Measurements from ENCODE around the gene TAS2R1.

The TAS2R1 gene, protein sequence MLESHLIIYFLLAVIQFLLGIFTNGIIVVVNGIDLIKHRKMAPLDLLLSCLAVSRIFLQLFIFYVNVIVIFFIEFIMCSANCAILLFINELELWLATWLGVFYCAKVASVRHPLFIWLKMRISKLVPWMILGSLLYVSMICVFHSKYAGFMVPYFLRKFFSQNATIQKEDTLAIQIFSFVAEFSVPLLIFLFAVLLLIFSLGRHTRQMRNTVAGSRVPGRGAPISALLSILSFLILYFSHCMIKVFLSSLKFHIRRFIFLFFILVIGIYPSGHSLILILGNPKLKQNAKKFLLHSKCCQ

DNA sequence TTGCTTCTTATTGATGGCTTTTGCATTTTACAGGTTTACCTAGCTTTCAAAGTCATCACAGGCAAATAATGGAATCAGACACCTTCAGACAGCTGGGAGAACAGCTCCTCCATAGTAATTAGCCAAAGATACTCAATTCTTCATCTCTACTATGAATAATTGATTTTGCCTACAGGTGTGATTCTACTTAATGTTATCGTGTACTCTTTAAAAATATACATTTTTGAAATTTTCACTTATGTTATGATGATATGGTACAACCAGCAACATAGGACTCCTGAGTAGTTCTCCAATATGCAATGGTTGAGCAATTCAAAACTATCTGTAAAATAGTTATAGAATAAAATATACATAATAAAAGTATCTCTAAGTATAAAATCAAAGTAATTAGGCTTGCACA lies at the start of gene TAS2R1:
Gene TAS2R1 (minus strand): TSS at position 101 of the 400 bp plus-strand sequence. CDS start 319 bp downstream, outside the sequence.
- DNase-seq = no peak

DNA sequence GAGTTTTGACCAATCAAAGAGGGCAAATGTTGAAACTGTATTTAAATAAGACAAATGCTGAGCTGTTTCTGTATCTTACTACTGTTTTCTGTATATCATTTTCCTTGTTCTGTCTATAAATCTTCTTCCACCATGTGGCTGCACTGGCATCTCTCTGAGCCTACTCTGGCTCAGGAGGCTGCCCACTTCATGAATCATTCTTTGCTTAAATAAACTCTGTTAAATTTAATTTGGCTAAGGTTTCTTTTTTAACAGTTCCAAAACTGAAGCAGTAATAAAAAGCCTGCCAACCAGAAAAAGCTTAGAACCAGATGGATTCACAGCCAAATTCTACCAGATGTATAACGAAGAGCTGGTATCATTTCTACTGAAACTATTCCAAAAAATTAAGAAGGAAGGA lies 40.2 kb upstream of the TAS2R1 start:
- DNase-seq = no peak

GRCh38 chr5:9667906-9668305 lies 37.8 kb upstream of the TAS2R1 start:
- no peak for DNase-seq

GRCh38 chr5:9663891-9664290 lies 33.7 kb upstream of the TAS2R1 start:
- no peak for DNase-seq

DNA sequence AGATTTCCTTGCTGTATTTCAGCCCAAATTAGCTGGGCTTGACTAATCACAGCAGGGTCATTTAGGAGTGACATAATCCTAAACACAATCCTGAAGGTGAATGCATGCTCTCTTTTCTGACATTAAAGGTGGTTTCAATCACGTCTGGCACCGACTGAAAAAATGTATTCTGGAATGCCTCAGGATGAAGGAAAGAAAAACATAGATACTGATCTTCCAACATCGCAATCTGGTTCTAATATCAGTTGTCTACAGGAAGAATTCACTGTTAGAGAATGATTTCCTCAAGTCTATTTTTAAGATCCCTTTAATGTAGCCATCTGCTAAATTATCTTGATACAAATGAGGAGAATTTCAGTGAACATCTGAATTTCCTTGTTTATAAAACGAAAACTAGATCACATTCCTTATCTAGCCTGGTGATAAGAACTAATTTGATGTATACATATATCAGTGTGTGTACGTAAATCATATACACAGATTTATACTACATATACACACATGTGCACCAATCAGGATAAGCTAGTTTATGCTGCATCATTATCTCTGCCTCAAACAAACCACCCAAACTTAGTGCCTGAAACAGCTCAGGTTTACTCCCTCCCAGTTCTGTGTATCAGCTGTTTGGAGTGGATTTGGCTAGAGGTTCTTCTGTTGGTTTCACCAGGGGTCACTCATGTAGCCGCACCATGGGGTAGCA lies 31.3 kb upstream of the TAS2R1 start:
- no peak for DNase-seq

GRCh38 chr5:9658706-9659105 lies 28.6 kb upstream of the TAS2R1 start:
- DNase-seq = no peak

GRCh38 chr5:9657819-9658218 lies 27.7 kb upstream of the TAS2R1 start:
- DNase-seq = no peak

DNA sequence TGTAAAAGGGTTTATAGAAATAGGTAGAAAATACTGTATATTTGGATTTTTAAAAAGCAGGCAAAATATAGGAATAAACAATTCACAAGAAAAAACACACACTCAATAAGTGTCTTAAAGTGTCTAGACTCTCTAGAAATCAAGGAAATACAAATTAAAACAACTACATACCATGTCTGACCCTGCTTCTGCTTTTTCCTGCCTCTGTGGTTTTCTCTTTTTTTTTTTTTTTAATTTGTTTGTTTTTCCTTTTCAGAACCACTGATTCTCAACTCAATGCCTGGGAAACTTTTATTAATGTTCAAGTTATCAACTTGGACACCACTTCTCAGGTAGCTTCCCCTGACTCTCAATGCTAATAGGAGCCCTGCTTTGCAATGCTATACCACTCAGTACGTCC lies 25.5 kb upstream of the TAS2R1 start:
- no peak for DNase-seq

- DNase-seq = no peak
These were observed 24.7 kb upstream of the TAS2R1 start for GRCh38 chr5:9654886-9655285.

DNA sequence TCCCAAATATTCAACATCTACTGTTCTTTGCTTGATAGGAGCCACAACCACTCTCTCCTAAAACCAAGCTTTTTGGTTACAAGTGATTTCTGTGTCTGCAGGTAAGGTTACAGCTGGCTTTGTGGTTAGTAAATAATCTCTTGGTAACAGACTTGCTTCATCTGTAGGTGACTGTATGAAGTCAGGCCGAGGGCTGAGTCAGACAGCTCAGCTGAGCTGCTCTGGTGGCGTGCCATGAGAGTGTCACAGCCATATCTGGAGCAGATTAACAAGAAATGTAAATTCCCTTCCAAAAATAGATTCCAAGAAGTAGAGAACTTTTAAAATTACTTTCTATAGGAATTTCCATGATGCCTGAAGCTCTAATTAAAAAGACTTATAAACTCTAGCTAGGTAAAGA lies 23.7 kb upstream of the TAS2R1 start:
- DNase-seq = no peak

DNA sequence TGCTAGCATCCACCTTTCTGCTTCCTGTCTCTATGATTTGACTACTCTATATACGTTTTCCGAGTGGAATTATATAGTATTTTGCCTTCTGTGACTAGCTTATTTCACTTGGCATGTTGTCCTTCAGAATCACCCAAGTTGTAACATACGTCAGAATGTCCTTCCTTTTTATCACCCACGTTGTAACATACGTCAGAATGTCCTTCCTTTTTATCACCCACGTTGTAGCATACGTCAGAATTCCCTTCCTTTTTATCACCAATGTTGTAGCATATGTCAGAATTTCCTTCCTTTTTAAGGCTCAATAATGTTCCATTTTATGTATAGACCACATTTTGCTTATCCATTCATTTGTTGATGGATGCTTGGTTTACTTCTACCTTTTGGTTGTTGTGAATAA lies 22.9 kb upstream of the TAS2R1 start:
- no peak for DNase-seq

GRCh38 chr5:9652295-9652694 lies 22.1 kb upstream of the TAS2R1 start:
- DNase-seq = no peak

- DNase-seq = no peak
These were observed 16.7 kb upstream of the TAS2R1 start for GRCh38 chr5:9646843-9647242.

DNA sequence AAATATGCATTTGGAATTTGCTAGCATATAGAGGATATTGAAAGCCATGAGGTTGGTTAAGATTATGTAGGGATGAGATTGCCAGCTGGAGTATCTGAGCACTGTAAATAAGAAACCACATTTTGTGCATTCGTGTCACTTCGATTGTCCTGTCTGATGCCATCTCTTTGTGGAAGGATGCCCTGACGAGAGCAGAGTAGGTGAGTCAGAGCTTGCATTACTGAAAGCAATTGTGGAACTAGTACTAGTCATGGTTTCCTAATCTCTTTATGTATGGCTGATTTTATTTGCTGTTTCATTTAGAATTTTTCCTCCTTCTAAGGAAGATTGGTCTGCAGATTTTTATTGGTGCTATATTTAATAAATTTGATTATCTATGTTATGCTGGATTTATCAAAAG lies 14.5 kb upstream of the TAS2R1 start:
- DNase-seq = no peak

DNA sequence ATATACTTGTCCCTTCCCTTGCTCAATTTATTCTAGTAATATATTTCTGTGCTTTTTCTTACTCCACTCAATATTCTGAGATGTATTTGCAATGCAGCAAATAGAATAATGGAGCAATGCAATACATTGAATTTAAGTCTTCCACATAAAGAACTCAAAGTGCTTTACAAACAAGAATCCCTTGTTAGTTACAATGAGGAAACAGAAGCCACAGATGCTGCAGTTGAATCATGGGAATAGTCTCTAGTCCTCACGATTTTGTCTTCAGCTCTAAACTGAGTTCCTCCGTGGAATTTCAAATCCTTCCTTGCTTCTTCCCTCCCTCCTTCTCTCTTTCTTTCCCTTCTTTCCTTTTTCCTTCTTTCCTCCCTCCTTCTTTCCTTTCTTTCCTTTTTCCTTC lies 12.5 kb upstream of the TAS2R1 start:
- DNase-seq = no peak

DNA sequence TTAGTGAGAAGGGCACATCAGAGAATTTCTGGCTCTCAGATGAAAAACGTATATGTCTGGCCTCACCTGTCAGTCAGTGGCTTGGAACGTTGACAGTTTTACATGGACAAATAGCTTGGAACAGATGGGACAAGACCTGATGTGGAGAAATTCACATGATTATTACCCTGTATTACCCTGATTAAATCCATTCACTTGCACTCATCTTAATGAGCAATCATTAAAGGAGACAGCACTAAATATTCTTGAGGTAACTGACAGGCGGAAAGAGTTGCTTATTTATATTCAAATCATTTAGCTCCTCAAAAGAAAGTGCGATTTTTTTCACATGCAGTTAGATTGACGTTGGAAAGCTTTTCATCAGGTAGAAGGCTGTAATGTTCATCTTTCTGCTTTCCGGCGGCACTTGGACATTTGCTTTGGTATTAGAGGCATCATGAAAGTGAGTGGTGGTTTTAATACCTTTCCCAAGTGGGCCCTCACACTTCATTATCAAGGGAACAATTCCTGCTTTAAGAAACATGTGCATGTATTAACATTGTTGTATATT lies 11.7 kb upstream of the TAS2R1 start:
- no peak for DNase-seq

DNA sequence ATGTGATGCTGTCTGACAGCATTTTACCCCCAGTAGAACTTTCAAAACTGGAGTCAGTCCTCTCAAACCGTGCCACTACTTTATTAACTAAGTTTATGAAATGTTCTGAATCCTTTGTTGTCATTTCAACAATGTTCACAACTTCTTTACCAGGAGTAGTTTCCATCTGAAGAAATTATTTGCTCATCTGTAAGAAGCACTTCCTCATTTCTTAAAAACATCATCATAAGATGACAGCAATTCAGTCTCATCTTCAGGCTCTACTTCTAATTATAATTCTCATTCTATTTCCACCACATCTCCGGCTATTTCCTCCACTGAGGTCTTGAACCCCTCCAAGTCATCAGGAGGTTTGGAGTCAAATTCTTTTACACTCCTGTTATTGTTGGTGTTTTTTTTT lies 2.3 kb upstream of the TAS2R1 start:
- no peak for DNase-seq

DNA sequence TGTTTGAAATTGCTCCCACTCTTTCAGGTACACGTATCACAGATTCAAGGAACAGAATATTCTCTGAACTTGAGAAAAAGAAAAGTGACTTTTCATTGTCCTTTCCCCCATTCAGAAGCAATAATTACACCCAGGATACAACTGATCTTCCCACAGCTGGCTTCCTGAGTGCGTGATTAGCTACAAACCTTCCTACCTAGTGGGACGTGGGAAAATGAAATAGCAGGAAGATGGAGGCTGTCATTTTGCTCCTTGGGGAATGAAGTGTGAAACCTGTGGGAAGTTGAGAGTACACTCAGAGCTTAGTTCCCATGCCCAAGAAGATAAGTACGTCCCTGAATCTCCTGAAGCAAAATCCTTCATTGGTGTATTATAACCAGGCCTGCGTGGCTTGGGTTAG lies 2.6 kb downstream of the TAS2R1 start:
- no peak for DNase-seq

DNA sequence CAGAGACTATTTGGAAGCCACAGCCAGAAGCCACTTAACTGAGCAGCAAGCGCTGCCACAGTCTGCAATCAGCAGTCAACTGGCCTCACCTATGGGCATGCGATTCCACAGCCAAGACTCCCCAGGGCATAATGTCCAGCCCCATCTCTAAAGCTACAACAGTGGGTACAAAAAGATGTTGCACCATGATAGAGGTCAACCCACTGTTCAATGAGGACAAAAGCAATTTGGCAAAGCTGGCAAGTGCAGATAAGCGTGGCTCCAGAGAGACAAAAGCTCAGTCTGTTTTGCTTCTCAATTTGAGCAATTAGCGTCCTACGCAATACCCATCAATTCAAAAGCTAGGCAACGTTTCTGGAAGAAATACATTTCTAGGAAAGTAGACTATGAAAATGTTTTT lies 3.2 kb downstream of the TAS2R1 start:
- no peak for DNase-seq

- no peak for DNase-seq
These were observed 4.4 kb downstream of the TAS2R1 start for GRCh38 chr5:9625731-9626130.

GRCh38 chr5:9625286-9625685 lies 4.9 kb downstream of the TAS2R1 start:
- DNase-seq = no peak

DNA sequence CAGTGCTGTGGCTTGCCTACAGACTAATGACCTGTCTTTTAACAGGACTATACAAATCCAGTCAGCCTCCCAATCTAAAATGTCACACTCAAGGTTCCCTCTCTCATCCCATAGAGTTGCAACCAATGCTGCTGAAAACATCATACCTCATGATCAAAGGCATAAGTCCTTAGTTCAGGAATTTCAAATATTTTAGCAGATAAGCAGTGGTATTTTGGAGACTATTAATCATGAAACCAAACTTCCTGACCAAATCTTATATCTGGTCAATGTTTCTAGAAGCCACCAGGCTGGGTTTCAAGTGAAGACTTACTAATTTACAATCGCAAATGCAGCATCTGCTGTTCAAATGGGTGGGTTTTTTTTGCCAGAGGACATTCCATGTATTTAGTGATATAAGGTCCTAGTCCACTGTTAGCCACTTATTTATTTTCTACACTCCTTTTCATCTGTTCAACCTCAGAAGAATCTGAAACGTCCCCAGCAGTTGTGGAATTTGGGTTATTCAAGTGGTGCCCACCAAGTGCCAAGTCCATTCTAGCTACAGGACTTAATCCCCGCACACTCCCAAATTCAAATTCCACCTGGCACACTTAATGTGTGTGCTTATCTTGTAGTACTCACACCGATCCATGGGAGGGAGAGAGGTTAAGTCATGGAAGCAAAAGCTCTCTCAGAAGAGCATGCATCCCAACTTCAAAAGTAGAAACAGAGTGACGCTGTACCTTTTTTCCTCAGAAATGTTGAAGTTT lies 5.8 kb downstream of the TAS2R1 start:
- no peak for DNase-seq

DNA sequence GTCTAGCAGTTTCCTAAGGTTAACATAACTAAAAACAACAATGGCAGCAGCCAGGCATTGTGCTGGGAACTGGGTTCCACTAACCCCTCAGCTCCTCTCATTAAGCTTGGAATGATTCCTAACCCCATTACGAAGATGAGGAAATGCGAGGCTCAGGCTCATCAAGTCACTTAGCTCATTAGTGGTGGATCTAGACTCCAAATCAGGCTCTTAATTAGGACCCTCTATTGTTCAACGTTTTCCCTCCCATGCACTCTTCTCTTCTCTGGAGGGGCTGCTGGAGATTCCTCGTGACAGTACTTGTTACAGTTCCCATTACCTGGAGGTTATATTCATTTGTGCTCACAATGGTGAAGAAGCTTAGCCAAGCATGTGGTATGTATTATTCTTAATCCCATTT lies 6.5 kb downstream of the TAS2R1 start:
- no peak for DNase-seq

DNA sequence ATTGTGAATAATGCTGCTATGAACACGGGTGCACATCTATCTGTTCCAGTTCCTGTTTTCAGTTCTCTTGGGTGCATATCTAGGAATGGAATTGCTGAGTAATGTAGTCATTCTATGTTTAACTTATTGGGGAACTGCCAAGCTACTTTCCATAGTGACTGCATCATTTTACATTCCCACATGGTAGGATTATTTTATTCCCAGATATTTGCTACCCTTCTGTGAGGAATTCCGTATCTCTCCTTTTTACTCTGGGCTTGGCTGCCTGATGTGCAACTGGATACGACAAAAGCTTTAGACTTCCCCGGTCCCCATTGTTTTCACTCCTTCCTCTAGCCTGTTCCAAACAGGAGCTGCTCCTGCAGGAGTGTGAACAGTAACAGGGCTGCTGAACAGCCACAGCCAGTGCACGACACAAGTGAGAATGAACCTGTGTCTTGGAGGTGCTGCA lies 7.2 kb downstream of the TAS2R1 start:
- no peak for DNase-seq

Data from NCI-H1092 treated with DMSO at 0.1 percent for 48 hours (cell line).